HG03045 (cell line): ENCODE results near the gene HPSE2.
"Not testable (repeated sequence)": the region's sequence is repeated elsewhere in the genome, so short reads cannot be mapped to it uniquely, and the experiment has no call there.

Experiments
- ATAC-seq: cut with Tn5 transposase; IDR thresholded peaks from one replicate; pipeline ENCODE4 v1.9.1; 2021; ENCODE audit warnings: mild to moderate bottlenecking, moderate library complexity; ENCODE audit not compliant: unreplicated experiment

HPSE2 gene

GRCh38 chr10:99010286-99010685 is 225.4 kb downstream of the HPSE2 start:
- no peak for ATAC-seq

DNA sequence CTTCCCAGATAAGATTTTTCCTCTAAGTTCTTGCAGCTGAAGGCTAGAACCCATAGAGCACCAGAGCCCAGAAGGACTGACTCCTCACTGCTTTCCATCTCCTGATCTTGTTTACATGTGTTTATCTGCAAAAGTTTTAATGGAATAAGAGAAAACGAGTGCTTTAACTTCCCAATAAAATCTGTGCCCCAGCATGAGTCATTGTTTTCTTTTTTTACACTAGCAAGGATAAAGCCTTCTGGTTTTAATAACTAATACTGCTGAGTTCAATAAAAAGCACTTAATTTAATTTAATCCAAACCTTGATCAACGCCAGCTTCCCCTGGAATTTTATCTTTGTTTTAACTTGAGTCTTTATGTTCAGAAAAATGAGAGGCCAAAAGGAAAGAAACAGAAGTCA is 227.6 kb downstream of the HPSE2 start:
- no peak for ATAC-seq

DNA sequence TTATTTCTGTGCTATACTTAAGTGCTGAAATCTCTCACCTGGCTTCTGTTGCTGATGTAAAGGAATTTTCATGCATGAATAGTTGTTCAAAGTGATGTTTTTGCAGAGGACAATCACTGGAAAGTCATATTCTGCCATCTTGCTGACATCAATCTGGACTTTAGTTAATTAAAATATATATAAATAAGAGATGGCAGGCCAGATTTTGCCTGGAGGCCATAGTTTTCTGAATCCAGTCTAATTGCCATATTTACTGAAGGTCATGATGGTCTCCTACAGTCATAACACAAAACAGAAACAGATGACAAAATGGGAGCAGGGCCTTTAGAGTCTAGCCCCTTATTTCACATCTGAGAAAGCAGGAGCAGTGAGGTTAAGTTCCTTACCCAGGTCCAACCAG is 228.2 kb downstream of the HPSE2 start:
- ATAC-seq = no peak

DNA sequence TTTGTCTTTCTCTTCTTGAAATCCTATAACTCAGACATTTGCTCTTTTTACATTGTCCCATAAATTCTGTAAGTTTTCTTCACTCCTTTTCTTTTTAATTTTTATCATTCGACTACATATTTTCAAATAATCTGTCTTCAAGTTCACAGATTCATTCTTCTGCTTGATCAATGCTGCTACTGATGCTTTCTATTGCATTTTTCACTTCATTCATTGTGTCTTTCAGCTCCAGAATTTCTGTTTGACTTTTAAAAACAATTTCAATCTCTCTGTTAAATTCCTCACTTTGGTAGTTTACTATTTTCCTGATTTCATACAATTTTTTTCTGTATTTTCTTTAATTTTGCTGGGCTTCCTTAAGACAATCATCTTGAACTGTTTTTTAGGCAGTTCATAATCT is 230.4 kb downstream of the HPSE2 start:
- ATAC-seq = no peak

- ATAC-seq = no peak
Measured at GRCh38 chr10:99004738-99005137, 230.9 kb downstream of the HPSE2 start.

DNA sequence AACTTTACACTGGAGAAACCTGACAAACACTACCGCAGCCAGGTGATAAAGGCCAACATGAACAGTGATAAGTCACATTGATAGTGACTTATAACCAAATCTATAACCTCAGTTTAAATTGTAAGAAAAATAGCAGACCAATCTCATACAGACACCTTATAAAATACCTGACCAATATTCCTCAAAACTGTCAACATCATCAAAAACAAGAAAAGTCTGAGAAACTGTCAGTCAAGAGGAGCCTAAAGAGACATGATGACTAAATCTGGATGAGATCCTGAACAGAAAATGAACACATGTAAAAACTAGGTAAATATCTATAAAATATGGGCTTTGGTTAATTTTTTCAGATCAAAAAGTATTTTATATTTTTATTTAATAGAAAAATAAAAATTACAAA is 233.3 kb downstream of the HPSE2 start:
- ATAC-seq = no peak

GRCh38 chr10:98997596-98997995 is 238.1 kb downstream of the HPSE2 start:
- no peak for ATAC-seq

- ATAC-seq = no peak
Measured at GRCh38 chr10:98994030-98994429, 241.6 kb downstream of the HPSE2 start.

DNA sequence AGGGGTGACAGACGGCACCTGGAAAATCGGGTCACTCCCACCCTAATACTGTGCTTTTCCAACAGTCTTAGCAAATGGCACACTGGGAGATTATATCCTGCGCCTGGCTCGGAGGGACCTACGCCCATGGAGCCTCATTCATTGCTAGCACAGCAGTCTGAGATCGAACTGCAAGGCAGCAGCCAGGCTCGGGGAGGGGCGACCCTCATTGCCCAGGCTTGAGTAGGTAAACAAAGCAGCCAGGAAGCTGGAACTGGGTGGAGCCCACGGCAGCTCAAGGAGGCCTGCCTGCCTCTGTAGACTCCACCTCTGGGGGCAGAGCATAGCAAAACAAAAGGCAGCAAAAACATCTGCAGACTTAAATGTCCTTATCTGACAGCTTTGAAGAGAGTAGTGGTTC is 251.9 kb downstream of the HPSE2 start:
- not testable (repeated sequence) for ATAC-seq

DNA sequence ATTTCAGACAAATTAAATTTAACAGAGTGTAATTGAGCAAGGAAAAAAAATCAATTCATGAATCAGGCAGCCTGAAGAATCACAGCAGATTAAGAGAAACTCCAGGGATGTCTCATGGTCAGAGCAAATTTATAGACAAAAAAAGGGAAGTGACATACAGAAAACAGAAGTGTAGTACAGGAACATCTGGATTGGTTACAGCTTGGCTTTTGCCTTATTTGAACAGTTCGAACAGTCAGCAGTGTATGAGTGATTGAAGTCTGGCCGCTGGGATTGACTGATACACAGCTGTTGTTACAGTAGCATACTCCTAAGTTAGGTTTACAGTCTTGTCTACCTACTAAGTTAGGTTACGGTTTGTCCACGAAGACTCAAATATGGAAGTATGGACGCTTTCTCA is 255.3 kb downstream of the HPSE2 start:
- no peak for ATAC-seq

DNA sequence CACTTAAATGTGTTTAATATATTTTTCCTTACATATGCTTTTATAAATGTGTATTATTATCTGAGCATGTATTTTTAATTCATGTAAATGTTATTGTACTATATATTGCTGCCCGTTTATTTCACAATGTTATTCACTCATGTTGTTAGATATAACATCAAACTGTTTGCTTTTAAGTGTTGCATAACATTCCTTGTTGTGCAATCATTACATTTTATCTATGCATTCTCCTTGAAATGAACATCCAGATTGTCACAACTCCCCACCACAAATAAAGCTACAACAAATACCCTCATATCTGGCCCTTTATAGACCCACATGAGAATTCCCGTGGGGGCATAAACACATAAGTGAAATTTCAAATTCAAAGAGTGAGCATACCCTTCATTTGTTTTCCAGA is 264.2 kb downstream of the HPSE2 start:
- no peak for ATAC-seq

GRCh38 chr10:98967601-98968000 is 268.1 kb downstream of the HPSE2 start:
- no peak for ATAC-seq

- ATAC-seq = no peak
Measured at GRCh38 chr10:98963608-98964007, 272.0 kb downstream of the HPSE2 start.

DNA sequence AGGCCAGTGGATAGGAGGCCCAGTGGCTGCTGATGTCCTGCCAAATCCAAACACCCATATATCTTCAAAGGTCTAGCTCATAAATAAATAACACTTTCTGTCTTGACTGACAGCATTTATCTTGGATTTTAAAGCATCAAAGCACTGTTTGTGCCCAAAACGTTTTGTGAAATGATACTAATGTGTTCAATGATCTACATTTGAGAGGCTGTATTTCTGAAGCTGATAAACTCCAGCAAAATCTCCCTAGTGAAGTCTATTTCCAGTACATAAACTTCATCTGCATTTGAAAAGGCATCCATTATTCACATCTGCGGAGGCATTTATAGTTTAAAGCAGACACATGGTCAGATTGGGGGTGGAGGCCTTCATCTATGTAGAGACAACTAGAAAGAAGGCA is 276.3 kb downstream of the HPSE2 start:
- ATAC-seq = no peak

DNA sequence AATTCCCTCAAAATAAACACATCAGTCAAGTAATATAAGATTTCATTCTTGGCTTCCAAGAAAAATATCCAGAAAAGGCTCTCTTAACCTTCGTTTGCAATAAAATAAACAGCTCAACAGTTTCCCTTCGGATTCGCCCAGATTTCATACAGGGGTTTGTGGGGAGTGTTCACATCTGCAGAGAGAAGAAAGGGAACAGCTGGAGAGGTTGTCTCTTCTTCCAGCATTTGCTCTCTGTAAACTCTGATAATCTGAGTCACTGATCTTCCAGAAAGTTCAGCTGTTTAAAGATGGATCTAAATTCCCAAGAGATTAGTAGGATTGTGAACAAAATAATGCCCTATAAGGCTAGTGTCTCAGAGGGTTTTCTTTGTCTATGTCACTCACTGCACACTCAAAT is 277.9 kb downstream of the HPSE2 start:
- no peak for ATAC-seq

- ATAC-seq = no peak
Measured at GRCh38 chr10:98956576-98957260, 278.9 kb downstream of the HPSE2 start.

GRCh38 chr10:98953251-98953650 is 282.4 kb downstream of the HPSE2 start:
- ATAC-seq = no peak

- no peak for ATAC-seq
Measured at GRCh38 chr10:98951269-98952000, 284.2 kb downstream of the HPSE2 start.

GRCh38 chr10:98950106-98950505 is 285.5 kb downstream of the HPSE2 start:
- ATAC-seq = no peak

GRCh38 chr10:98949306-98949705 is 286.3 kb downstream of the HPSE2 start:
- ATAC-seq = no peak

- ATAC-seq = no peak
Measured at GRCh38 chr10:98943681-98944080, 292.0 kb downstream of the HPSE2 start.

GRCh38 chr10:98929709-98930108 is 305.9 kb downstream of the HPSE2 start:
- ATAC-seq = no peak

DNA sequence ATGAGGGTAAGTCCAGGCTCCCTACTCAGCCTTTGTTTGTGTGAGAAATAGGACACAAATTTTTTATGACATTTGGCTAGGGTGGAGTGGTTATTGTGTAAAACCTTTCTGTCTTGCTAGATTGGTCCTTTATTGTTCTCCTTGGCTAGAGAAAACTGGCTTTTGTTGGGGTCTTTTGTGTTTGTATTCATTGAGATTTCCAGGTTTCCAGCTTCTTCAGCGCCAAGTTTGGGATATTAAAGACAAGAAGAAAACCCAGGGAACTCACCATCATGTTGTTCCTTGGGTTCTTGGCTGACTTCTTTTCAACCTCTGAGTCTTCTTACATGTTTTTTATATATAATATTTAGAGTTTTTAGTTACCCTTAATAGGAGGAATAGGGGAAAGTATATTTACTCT is 310.0 kb downstream of the HPSE2 start:
- ATAC-seq = no peak
